Esophagus muscularis mucosa (tissue), 4 donors: Measurements from ENCODE around the gene EXOC6B. TPM values are rescaled to one million over a fixed set of nuclear protein-coding genes. Genes with fewer than 3 reads are reported as not detected.

Source experiments
- DNase-seq: peaks from one replicate; pipeline ENCODE4 v3.0.0-alpha.2; 2017; ENCODE audit errors: extremely low spot score
- H3K27ac ChIP-seq, 4 donors: fragments of 200-600 bp; sonication (generic); replicated peaks in 1 of 4; 1 replicate in 3 of 4; 2 replicates in 1 of 4; pipeline ENCODE4 v1.5.1; 2016 to 2019; ENCODE audit warnings: mild to moderate bottlenecking in 1 of 4
- H3K27me3 ChIP-seq, 4 donors: fragments of 200-600 bp; sonication (generic); one replicate each; pipeline versions ENCODE4 v1.5.1 to v1.6.0; 2016 to 2019
- H3K36me3 ChIP-seq, 4 donors: fragments of 200-600 bp; sonication (generic); one replicate each; pipeline ENCODE4 v1.5.1; 2016 to 2019
- H3K4me1 ChIP-seq, 4 donors: fragments of 200-600 bp; sonication (generic); one replicate each; pipeline ENCODE4 v1.5.1; 2016 to 2019
- H3K4me3 ChIP-seq, 4 donors: fragments of 200-600 bp; sonication (generic); 1 replicate in 2 of 4; 2 replicates in 2 of 4; pipeline ENCODE4 v1.5.1; 2016 to 2019; ENCODE audit warnings: mild to moderate bottlenecking in 4 of 4, moderate library complexity in 1 of 4
- H3K9me3 ChIP-seq, 4 donors: fragments of 200-600 bp; sonication (generic); 1 replicate in 3 of 4; 2 replicates in 1 of 4; pipeline ENCODE4 v1.5.1; 2016 to 2019
- EP300 ChIP-seq: sonication (generic); formaldehyde crosslinking; IDR thresholded peaks from one replicate; pipeline ENCODE4 v1.6.1; 2017; ENCODE audit warnings: antibody characterized with exemption
- POLR2A ChIP-seq: fragments of 450-650 bp; IDR thresholded peaks from one replicate; pipeline ENCODE4 v1.6.1; 2017; ENCODE audit warnings: antibody characterized with exemption, moderate library complexity, mild to moderate bottlenecking, low read depth
- POLR2AphosphoS5 ChIP-seq, 2 donors: sonication (generic); formaldehyde crosslinking; IDR thresholded peaks; one replicate each; pipeline ENCODE4 v1.6.1; 2017; ENCODE audit warnings: antibody characterized with exemption in 2 of 2
- WGBS: methylation state at CpG from one replicate; pipeline ENCODE4 v1.1.5; 2018; 5-methylcytosine and 5-hydroxymethylcytosine counted together
- intact Hi-C: fragments of 100-400 bp; cut with DNase I; formaldehyde crosslinking; loops from one replicate; pipeline ENCODE4 v1.15.1; 2023
- total RNA-seq, 4 donors: library from RNA; depleted of rRNA; stranded (reverse); fragments of >200 nt; gene quantifications; one replicate each; pipeline versions ENCODE4 v1.1.0 to v1.2.1, GENCODE V29; 2016
- TF ChIP-seq, protein P1 (sequence below), 3 experiments: fragments of 200-600 bp in 2 of 3; fragments of 450-650 bp in 1 of 3; sonication (generic) in 2 of 3; IDR thresholded peaks; one replicate each; pipeline ENCODE4 v1.5.1; 2017 to 2019; ENCODE audit warnings: antibody characterized with exemption in 3 of 3, mild to moderate bottlenecking in 2 of 3, moderate library complexity in 1 of 3

EXOC6B gene
- total RNA-seq, 4 donors from 2014 or later = 24.5 to 45.9 (median 37.4) TPM

GRCh38 chr2:72809095-72809494 is 16.7 kb downstream of the EXOC6B start:
- H3K27me3 ChIP-seq = no peaks in the 10 kb centered on the region
- TF ChIP-seq POLR2A (no peak), EP300 (no peak), POLR2AphosphoS5 (IDR thresholded peaks at IDR 0.05) (no peak)
- 100% methylated on average over 1 of the region's 1 CpG for WGBS
- H3K4me1 ChIP-seq = no peaks in the 10 kb centered on the region
- no peak for DNase-seq
- H3K4me3 ChIP-seq = no peak overlapping the region
- peaks cover 0 to 5% (median 2%) of the 10 kb centered on the region in 4 donors for H3K9me3 ChIP-seq
- H3K36me3 ChIP-seq = no peaks in the 10 kb centered on the region
- no peak overlapping the region for H3K27ac ChIP-seq
- intact Hi-C loops = no loop called here

DNA sequence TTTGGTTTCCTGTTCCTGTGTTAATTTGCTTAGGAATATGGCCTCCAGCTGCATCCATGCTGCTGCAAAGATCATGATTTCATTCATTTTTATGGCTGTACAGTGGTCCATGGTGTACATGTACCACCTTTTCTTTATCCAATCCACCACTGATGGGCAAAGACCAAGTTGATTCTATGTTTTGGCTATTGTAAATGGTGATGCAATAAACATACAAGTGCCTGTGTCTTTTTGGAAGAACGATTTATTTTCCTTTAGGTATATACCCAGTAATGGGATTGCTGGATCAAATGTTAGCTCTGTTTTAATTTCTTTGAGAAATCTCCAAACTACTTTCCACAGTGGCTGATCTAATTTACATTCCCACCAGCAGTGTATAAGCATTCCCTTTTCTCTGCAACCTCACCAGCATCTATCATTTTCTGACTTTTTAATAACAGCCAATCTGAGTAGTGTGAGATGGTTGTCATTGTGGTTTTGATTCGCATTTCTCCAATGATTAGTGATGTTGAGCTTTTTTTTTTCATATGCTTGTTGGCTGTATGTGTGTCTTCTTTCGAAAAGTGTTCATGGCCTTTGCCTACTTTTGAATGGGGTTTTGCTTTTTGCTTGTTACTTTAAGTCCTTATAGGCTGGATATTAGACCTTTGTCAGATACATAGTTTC is 19.4 kb downstream of the EXOC6B start:
- no peak overlapping the region for H3K4me3 ChIP-seq
- no peaks in the 10 kb centered on the region for H3K36me3 ChIP-seq
- peaks cover 0 to 8% (median 0%) of the 10 kb centered on the region in 4 donors for H3K4me1 ChIP-seq
- intact Hi-C loops = no loop called here
- DNase-seq = no peak
- TF ChIP-seq POLR2A (no peak), EP300 (no peak), POLR2AphosphoS5 (IDR thresholded peaks at IDR 0.05) (no peak)
- TF ChIP-seq, protein P1, sequence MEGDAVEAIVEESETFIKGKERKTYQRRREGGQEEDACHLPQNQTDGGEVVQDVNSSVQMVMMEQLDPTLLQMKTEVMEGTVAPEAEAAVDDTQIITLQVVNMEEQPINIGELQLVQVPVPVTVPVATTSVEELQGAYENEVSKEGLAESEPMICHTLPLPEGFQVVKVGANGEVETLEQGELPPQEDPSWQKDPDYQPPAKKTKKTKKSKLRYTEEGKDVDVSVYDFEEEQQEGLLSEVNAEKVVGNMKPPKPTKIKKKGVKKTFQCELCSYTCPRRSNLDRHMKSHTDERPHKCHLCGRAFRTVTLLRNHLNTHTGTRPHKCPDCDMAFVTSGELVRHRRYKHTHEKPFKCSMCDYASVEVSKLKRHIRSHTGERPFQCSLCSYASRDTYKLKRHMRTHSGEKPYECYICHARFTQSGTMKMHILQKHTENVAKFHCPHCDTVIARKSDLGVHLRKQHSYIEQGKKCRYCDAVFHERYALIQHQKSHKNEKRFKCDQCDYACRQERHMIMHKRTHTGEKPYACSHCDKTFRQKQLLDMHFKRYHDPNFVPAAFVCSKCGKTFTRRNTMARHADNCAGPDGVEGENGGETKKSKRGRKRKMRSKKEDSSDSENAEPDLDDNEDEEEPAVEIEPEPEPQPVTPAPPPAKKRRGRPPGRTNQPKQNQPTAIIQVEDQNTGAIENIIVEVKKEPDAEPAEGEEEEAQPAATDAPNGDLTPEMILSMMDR (IDR thresholded peaks at IDR 0.05) = no peak
- WGBS = 97% methylated on average over 3 of the region's 3 CpGs
- no peak overlapping the region for H3K27ac ChIP-seq
- peaks cover 0 to 5% (median 2%) of the 10 kb centered on the region in 4 donors for H3K9me3 ChIP-seq
- H3K27me3 ChIP-seq = no peaks in the 10 kb centered on the region

- intact Hi-C loops = no loop called here
- TF ChIP-seq EP300 = no peak
- TF ChIP-seq, protein P1 (IDR thresholded peaks at IDR 0.05) = no peak
- TF ChIP-seq POLR2AphosphoS5 (IDR thresholded peaks at IDR 0.05) = no peak
- no peak for TF ChIP-seq POLR2A
- Histone ChIP-seq H3K9me3 (peaks cover 0 to 4% (median 2%) of the 10 kb centered on the region in 4 donors), H3K36me3 (no peaks in the 10 kb centered on the region), H3K27ac (no peak overlapping the region), H3K4me3 (no peak overlapping the region), H3K27me3 (no peaks in the 10 kb centered on the region), H3K4me1 (peaks cover 0 to 8% (median 0%) of the 10 kb centered on the region in 4 donors)
- no peak for DNase-seq
These were observed 22.1 kb downstream of the EXOC6B start for GRCh38 chr2:72803626-72804320.

GRCh38 chr2:72803151-72803550 is 22.7 kb downstream of the EXOC6B start:
- Histone ChIP-seq H3K36me3 (no peaks in the 10 kb centered on the region), H3K27ac (no peak overlapping the region), H3K9me3 (no peaks in the 10 kb centered on the region), H3K4me1 (peaks cover 0 to 8% (median 0%) of the 10 kb centered on the region in 4 donors), H3K27me3 (no peaks in the 10 kb centered on the region), H3K4me3 (no peak overlapping the region)
- WGBS = 68% methylated on average over 1 of the region's 1 CpG
- intact Hi-C loops = no loop called here
- DNase-seq = no peak
- TF ChIP-seq, protein P1 (IDR thresholded peaks at IDR 0.05) = no peak
- no peak for TF ChIP-seq POLR2A
- no peak for TF ChIP-seq EP300
- TF ChIP-seq POLR2AphosphoS5 (IDR thresholded peaks at IDR 0.05) = no peak

- H3K36me3 ChIP-seq = no peaks in the 10 kb centered on the region
- peaks cover 0 to 8% (median under 1%) of the 10 kb centered on the region in 4 donors for H3K4me1 ChIP-seq
- no peak overlapping the region for H3K27ac ChIP-seq
- no peak for TF ChIP-seq POLR2A
- TF ChIP-seq, protein P1 (IDR thresholded peaks at IDR 0.05) = no peak
- no peak for TF ChIP-seq EP300
- no peak for TF ChIP-seq POLR2AphosphoS5 (IDR thresholded peaks at IDR 0.05)
- 100% methylated on average over 2 of the region's 2 CpGs for WGBS
- H3K9me3 ChIP-seq = no peaks in the 10 kb centered on the region
- no peak for DNase-seq
- H3K27me3 ChIP-seq = no peaks in the 10 kb centered on the region
- intact Hi-C loops = no loop called here
- H3K4me3 ChIP-seq = no peak overlapping the region
These were observed 25.3 kb downstream of the EXOC6B start for GRCh38 chr2:72800492-72800891.
